SU-DHL-6 (cell line): Measurements from ENCODE around the gene TK1.

Experiments used
- CTCF ChIP-seq: fragments of 200-600 bp; sonication (generic); IDR thresholded peaks from one replicate; pipeline ENCODE4 v1.5.1; 2017; ENCODE audit warnings: antibody characterized with exemption, mild to moderate bottlenecking, low read length, moderate library complexity; ENCODE audit not compliant: insufficient read depth, poor library complexity, severe bottlenecking
- EZH2phosphoT487 ChIP-seq: fragments of 200-600 bp; sonication (generic), shearing (Covaris generic); conservative IDR thresholded peaks from 2 replicates; pipeline ENCODE4 v1.6.1; 2018; ENCODE audit warnings: mild to moderate bottlenecking, antibody characterized with exemption, low read length, moderate library complexity, mixed read lengths

DNA sequence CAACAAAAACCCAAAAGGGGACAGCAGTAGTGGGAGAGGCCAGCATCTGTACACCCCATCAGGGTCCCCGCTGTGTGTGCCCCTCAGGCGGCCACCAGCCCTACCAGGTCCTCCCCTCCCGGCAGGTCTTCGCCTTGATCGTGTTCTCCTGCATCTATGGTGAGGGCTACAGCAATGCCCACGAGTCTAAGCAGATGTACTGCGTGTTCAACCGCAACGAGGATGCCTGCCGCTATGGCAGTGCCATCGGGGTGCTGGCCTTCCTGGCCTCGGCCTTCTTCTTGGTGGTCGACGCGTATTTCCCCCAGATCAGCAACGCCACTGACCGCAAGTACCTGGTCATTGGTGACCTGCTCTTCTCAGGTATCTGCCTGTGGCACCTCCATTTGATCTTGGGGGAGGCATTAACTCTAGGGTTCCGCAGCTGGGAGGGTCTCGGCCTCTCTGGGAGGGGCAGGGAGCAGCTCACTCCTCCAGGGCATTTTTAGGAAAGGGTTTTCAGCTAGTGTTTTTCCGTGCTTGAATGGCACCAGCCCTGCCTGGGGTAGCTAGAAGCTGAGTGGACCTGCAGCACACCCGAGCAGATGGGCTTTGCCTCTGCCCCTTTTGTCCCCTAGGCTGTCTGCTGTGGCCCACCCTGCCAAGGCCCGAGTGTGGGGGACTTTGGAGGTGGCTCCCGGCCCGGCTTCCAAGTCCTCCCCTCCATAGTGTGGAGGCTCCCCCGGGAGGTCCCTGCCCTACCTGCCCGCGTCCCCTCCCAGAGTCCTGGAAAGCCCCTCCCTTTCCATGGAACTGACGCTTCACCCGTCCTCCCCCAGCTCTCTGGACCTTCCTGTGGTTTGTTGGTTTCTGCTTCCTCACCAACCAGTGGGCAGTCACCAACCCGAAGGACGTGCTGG lies 15.9 kb downstream of the TK1 start:
- TF ChIP-seq CTCF (no peak), EZH2phosphoT487 (no peak)
